HG02588 (cell line): ENCODE measurements around the gene GAB1.

Experiments
- ATAC-seq: cut with Tn5 transposase; IDR thresholded peaks from one replicate; pipeline ENCODE4 v1.9.1; 2021; ENCODE audit warnings: mild to moderate bottlenecking, moderate library complexity; ENCODE audit not compliant: unreplicated experiment

The GAB1 gene

GRCh38 chr4:143407888-143408287 lies 71.2 kb downstream of the GAB1 start:
- ATAC-seq: no peak

- ATAC-seq: no peak
Measured at GRCh38 chr4:143410015-143410414, 73.3 kb downstream of the GAB1 start.

- no peak for ATAC-seq
Measured at GRCh38 chr4:143411527-143412419, 75.1 kb downstream of the GAB1 start.

- no peak for ATAC-seq
Measured at GRCh38 chr4:143412420-143412758, 75.7 kb downstream of the GAB1 start.

- ATAC-seq: peak; percentile 93
Measured at GRCh38 chr4:143417679-143418403, 81.2 kb downstream of the GAB1 start.

- ATAC-seq: peak; percentile 30
Measured at GRCh38 chr4:143420227-143420626, 83.6 kb downstream of the GAB1 start.

- ATAC-seq: no peak
Measured at GRCh38 chr4:143421609-143422008, 84.9 kb downstream of the GAB1 start.

GRCh38 chr4:143424276-143424675 lies 87.6 kb downstream of the GAB1 start:
- ATAC-seq: no peak

GRCh38 chr4:143431526-143432257 lies 95.0 kb downstream of the GAB1 start:
- ATAC-seq: no peak

- ATAC-seq: no peak
Measured at GRCh38 chr4:143432258-143432591, 95.5 kb downstream of the GAB1 start.

- no peak for ATAC-seq
Measured at GRCh38 chr4:143433231-143433630, 96.6 kb downstream of the GAB1 start.

- no peak for ATAC-seq
Measured at GRCh38 chr4:143435955-143436354, 99.3 kb downstream of the GAB1 start.

GRCh38 chr4:143437476-143437875 lies 100.8 kb downstream of the GAB1 start:
- ATAC-seq: no peak

GRCh38 chr4:143437937-143438336 lies 101.3 kb downstream of the GAB1 start:
- no peak for ATAC-seq

GRCh38 chr4:143438710-143439109 lies 102.0 kb downstream of the GAB1 start:
- no peak for ATAC-seq

GRCh38 chr4:143441109-143441508 lies 104.4 kb downstream of the GAB1 start:
- ATAC-seq: no peak

- no peak for ATAC-seq
Measured at GRCh38 chr4:143441678-143442077, 105.0 kb downstream of the GAB1 start.

GRCh38 chr4:143443728-143444127 lies 107.1 kb downstream of the GAB1 start:
- no peak for ATAC-seq

- no peak for ATAC-seq
Measured at GRCh38 chr4:143451186-143451585, 114.5 kb downstream of the GAB1 start.

GRCh38 chr4:143455211-143455610 lies 118.5 kb downstream of the GAB1 start:
- no peak for ATAC-seq

GRCh38 chr4:143458966-143459365 lies 122.3 kb downstream of the GAB1 start:
- no peak for ATAC-seq
